ENCODE data around the gene DNAH2.

GRCh38 chr17:7862692-7863437 is 145.3 kb downstream of the DNAH2 start:
- TF ChIP-seq, protein P1, sequence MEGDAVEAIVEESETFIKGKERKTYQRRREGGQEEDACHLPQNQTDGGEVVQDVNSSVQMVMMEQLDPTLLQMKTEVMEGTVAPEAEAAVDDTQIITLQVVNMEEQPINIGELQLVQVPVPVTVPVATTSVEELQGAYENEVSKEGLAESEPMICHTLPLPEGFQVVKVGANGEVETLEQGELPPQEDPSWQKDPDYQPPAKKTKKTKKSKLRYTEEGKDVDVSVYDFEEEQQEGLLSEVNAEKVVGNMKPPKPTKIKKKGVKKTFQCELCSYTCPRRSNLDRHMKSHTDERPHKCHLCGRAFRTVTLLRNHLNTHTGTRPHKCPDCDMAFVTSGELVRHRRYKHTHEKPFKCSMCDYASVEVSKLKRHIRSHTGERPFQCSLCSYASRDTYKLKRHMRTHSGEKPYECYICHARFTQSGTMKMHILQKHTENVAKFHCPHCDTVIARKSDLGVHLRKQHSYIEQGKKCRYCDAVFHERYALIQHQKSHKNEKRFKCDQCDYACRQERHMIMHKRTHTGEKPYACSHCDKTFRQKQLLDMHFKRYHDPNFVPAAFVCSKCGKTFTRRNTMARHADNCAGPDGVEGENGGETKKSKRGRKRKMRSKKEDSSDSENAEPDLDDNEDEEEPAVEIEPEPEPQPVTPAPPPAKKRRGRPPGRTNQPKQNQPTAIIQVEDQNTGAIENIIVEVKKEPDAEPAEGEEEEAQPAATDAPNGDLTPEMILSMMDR (IDR thresholded peaks at IDR 0.05), result peak; percentile 77
- TF ChIP-seq EZH2phosphoT487 (IDR thresholded peaks at IDR 0.05), result no peak
- no peak for TF ChIP-seq EZH2 (IDR thresholded peaks at IDR 0.05)

Measured in neural progenitor cell (in vitro differentiated cells).